ENCODE data around the gene RFPL2. TPM values are rescaled to one million over a fixed set of nuclear protein-coding genes. Genes with fewer than 3 reads are reported as not detected.

The RFPL2 gene
- total and polyA plus RNA-seq, 2 of the 13 experiments (the other 11 are each of a cell fraction or from before 2014, with no cell fraction given), result not detected

GRCh38 chr22:32245042-32245441 is 40.2 kb upstream of the RFPL2 start:
- peak; percentile 65 for DNase-seq (ENCODE audit: low spot score)
- CTCF ChIA-PET (ENCODE audit: low intra/inter-chr PET ratio, low total read pairs), result no interaction called here
- TF ChIP-seq ZNF530 (CRISPR knock-in tag; IDR thresholded peaks at IDR 0.05; ENCODE audit: low read depth) (no peak), RXRB (CRISPR knock-in tag; IDR thresholded peaks at IDR 0.05; ENCODE audit: borderline replicate concordance) (peak; percentile 46; the same call in 1 of the 2 replicates), CEBPG (CRISPR knock-in tag; IDR thresholded peaks at IDR 0.05) (0 out of 2 replicates have a peak, but pooled peaks have one; percentile 22), ZNF121 (CRISPR knock-in tag; IDR thresholded peaks at IDR 0.05) (peak; percentile 45; the same call in 1 of the 2 replicates), HNF4A (CRISPR knock-in tag; IDR thresholded peaks at IDR 0.05) (0 out of 2 replicates have a peak, but pooled peaks have one; percentile 9), ZBTB38 (CRISPR knock-in tag; IDR thresholded peaks at IDR 0.05) (no peak), ZMYM4 (CRISPR knock-in tag; IDR thresholded peaks at IDR 0.05) (0 out of 2 replicates have a peak, but pooled peaks have one; percentile 23), GPN1 (CRISPR knock-in tag; IDR thresholded peaks at IDR 0.05; ENCODE audit: borderline replicate concordance) (no peak), RARA (CRISPR knock-in tag; IDR thresholded peaks at IDR 0.05) (peak; percentile 49; the same call in 1 of the 2 replicates), STAG1 (CRISPR knock-in tag; IDR thresholded peaks at IDR 0.05) (no peak), GATAD2A (CRISPR knock-in tag; IDR thresholded peaks at IDR 0.05) (0 out of 2 replicates have a peak, but pooled peaks have one; percentile 41), HOMEZ (CRISPR knock-in tag; IDR thresholded peaks at IDR 0.05; ENCODE audit: low read depth) (peak; percentile 61; the same call in 1 of the 2 replicates), HNRNPUL1 (IDR thresholded peaks at IDR 0.05; ENCODE audit: low read depth, low read length) (0 out of 2 replicates have a peak, but pooled peaks have one; percentile 53), HNF1B (CRISPR knock-in tag; IDR thresholded peaks at IDR 0.05) (0 out of 2 replicates have a peak, but pooled peaks have one; percentile 44), HDAC1 (CRISPR knock-in tag; IDR thresholded peaks at IDR 0.05) (peak; percentile 46; the same call in 1 of the 2 replicates), PAXIP1 (CRISPR knock-in tag; conservative IDR thresholded peaks at IDR 0.05) (peak; percentile 62), FOXP1 (IDR thresholded peaks at IDR 0.05) (no peak), FOXP1 (CRISPR knock-in tag; IDR thresholded peaks at IDR 0.05) (peak; percentile 54; the same call in 1 of the 2 replicates), ZFAT (CRISPR knock-in tag; conservative IDR thresholded peaks at IDR 0.05) (no peak)
- TF ChIP-seq, protein P1, sequence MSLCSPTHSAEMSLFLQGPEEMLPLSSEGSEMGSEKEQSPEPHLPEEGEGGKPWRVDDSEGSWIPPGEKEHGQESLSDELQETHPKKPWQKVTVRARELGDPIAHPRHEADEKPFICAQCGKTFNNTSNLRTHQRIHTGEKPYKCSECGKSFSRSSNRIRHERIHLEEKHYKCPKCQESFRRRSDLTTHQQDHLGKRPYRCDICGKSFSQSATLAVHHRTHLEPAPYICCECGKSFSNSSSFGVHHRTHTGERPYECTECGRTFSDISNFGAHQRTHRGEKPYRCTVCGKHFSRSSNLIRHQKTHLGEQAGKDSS (CRISPR knock-in tag; IDR thresholded peaks at IDR 0.05; ENCODE audit: borderline replicate concordance, low read depth), result no peak

More at GRCh38 chr22:32245042-32245441, 40.2 kb upstream of the RFPL2 start:
- ATAC-seq, result peak; percentile 90
- Histone ChIP-seq H3K27ac (ENCODE audit: extremely low read length, insufficient read depth, low read length) (no peak overlapping the region), H2AFZ (ENCODE audit: low read length) (no peak overlapping the region), H3K27me3 (ENCODE audit: control insufficient read depth in 1 of 2, insufficient read depth in 2 of 2, low read length in 2 of 2) (no peaks in the 10 kb centered on the region; a peak in 1 of 5 replicates), H3K36me3 (replicated peaks in 1 of 2; ENCODE audit: control insufficient read depth in 1 of 2, insufficient read depth in 2 of 2, low read length in 2 of 2) (no peaks in the 10 kb centered on the region), H4K20me1 (ENCODE audit: insufficient read depth, low read length) (no peaks in the 10 kb centered on the region), H3K9me3 (ENCODE audit: low read length) (no peaks in the 10 kb centered on the region), H3K79me2 (ENCODE audit: insufficient read depth, low read length) (no peaks in the 10 kb centered on the region), H3K4me3 (replicated peaks in 1 of 3; ENCODE audit: insufficient read depth in 1 of 3, low read depth in 2 of 3, low read length in 3 of 3) (peak overlapping the region in 1 of 3 experiments; percentile 15; a peak in 1 of 6 replicates), H3K4me2 (ENCODE audit: low read depth, low read length) (peak overlapping the region; percentile 48), H3K4me1 (ENCODE audit: insufficient read depth, low read length) (peaks cover 57% of the 10 kb centered on the region), H3K9ac (ENCODE audit: insufficient read depth, low read depth, low read length) (no peak overlapping the region)
- POLR2A ChIA-PET, result no interaction called here
- 2% methylated on average over 3 of the region's 3 CpGs for WGBS (ENCODE audit: low lambda C conversion rate)
- intact Hi-C loops (cut with micrococcal nuclease; ENCODE audit: unreplicated experiment), result no loop called here
- no TSS peak for BruUV-seq (replicated peaks)
- in situ Hi-C loops (cut with HindIII; ENCODE audit: extremely low pct_ligation_motif_present, low pct_unique_long_range_greater_than_20kb), result no loop called here
- no peak for FAIRE-seq

Data from HepG2 (cell line).